Hepatocyte (in vitro differentiated cells): ENCODE measurements around the gene AKR1D1.

Experiments used
- EZH2 ChIP-seq: fragments of 200-600 bp; sonication (generic); IDR thresholded peaks from 2 replicates; pipeline ENCODE4 v1.6.1; 2016; ENCODE audit warnings: antibody characterized with exemption, mild to moderate bottlenecking, borderline replicate concordance
- EZH2phosphoT487 ChIP-seq: fragments of 200-600 bp; sonication (generic); IDR thresholded peaks from one replicate; pipeline ENCODE4 v1.6.1; 2018; ENCODE audit warnings: antibody characterized with exemption, mild to moderate bottlenecking, low read depth, moderate library complexity; ENCODE audit not compliant: unreplicated experiment, severe bottlenecking
- TF ChIP-seq, protein P1 (sequence below): fragments of 200-600 bp; sonication (generic); IDR thresholded peaks from 2 replicates; pipeline ENCODE4 v1.5.1; 2016; ENCODE audit warnings: antibody characterized with exemption, mild to moderate bottlenecking; ENCODE audit not compliant: poor library complexity

- TF ChIP-seq, protein P1, sequence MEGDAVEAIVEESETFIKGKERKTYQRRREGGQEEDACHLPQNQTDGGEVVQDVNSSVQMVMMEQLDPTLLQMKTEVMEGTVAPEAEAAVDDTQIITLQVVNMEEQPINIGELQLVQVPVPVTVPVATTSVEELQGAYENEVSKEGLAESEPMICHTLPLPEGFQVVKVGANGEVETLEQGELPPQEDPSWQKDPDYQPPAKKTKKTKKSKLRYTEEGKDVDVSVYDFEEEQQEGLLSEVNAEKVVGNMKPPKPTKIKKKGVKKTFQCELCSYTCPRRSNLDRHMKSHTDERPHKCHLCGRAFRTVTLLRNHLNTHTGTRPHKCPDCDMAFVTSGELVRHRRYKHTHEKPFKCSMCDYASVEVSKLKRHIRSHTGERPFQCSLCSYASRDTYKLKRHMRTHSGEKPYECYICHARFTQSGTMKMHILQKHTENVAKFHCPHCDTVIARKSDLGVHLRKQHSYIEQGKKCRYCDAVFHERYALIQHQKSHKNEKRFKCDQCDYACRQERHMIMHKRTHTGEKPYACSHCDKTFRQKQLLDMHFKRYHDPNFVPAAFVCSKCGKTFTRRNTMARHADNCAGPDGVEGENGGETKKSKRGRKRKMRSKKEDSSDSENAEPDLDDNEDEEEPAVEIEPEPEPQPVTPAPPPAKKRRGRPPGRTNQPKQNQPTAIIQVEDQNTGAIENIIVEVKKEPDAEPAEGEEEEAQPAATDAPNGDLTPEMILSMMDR, result no peak
- no peak for TF ChIP-seq EZH2
- no peak for TF ChIP-seq EZH2phosphoT487
Measured at GRCh38 chr7:138122162-138122561, 45.9 kb downstream of the AKR1D1 start.
